HG03045 (cell line): ENCODE measurements around the gene SH2D2A.
A peak's percentile ranks its signal among the peaks of the same experiment; 100 is the strongest.

ENCODE experiments used
- ATAC-seq: cut with Tn5 transposase; IDR thresholded peaks from one replicate; pipeline ENCODE4 v1.9.1; 2021; ENCODE audit warnings: mild to moderate bottlenecking, moderate library complexity; ENCODE audit not compliant: unreplicated experiment

SH2D2A gene

GRCh38 chr1:156828400-156829124 lies 11.9 kb upstream of the SH2D2A start:
- ATAC-seq = no peak

GRCh38 chr1:156826630-156827029 lies 10.0 kb upstream of the SH2D2A start:
- ATAC-seq = no peak

GRCh38 chr1:156823210-156823790 lies 6.7 kb upstream of the SH2D2A start:
- ATAC-seq = no peak

GRCh38 chr1:156822680-156823079 lies 6.0 kb upstream of the SH2D2A start:
- ATAC-seq = no peak

- no peak for ATAC-seq
Measured at GRCh38 chr1:156821801-156822200, 5.2 kb upstream of the SH2D2A start.

GRCh38 chr1:156815961-156816422 lies 656 bp downstream of the SH2D2A start:
- ATAC-seq = no peak

GRCh38 chr1:156815307-156815826 lies 1.3 kb downstream of the SH2D2A start:
- ATAC-seq = no peak

- no peak for ATAC-seq
Measured at GRCh38 chr1:156814571-156815260, 1.9 kb downstream of the SH2D2A start.

GRCh38 chr1:156813750-156814570 lies 2.7 kb downstream of the SH2D2A start:
- ATAC-seq = peak; percentile 55

GRCh38 chr1:156813298-156813697 lies 3.4 kb downstream of the SH2D2A start:
- ATAC-seq = no peak

GRCh38 chr1:156812293-156812990 lies 4.2 kb downstream of the SH2D2A start:
- ATAC-seq = no peak

GRCh38 chr1:156811168-156811567 lies 5.5 kb downstream of the SH2D2A start:
- ATAC-seq = no peak

GRCh38 chr1:156809711-156810366 lies 6.8 kb downstream of the SH2D2A start:
- no peak for ATAC-seq

GRCh38 chr1:156809281-156809680 lies 7.4 kb downstream of the SH2D2A start:
- ATAC-seq = no peak

GRCh38 chr1:156808186-156809030 lies 8.2 kb downstream of the SH2D2A start:
- ATAC-seq = no peak

GRCh38 chr1:156807627-156808026 lies 9.0 kb downstream of the SH2D2A start:
- no peak for ATAC-seq

- no peak for ATAC-seq
Measured at GRCh38 chr1:156806512-156807440, 9.9 kb downstream of the SH2D2A start.
